Endothelial cell (in vitro differentiated cells): ENCODE results near the gene SSTR3. TPM values are rescaled to one million over a fixed set of nuclear protein-coding genes. Genes with fewer than 3 reads are reported as not detected.

ENCODE experiments used
- DNase-seq: peaks from one replicate; pipeline ENCODE4 v3.0.0; 2021; ENCODE audit warnings: low spot score
- H3K27ac Mint-ChIP-seq: one replicate; pipeline ENCODE4 v1.8.0; 2021; ENCODE audit warnings: mixed read lengths, inconsistent platforms; ENCODE audit not compliant: unreplicated experiment
- H3K27me3 Mint-ChIP-seq: one replicate; pipeline ENCODE4 v1.8.0; 2021; ENCODE audit warnings: mild to moderate bottlenecking, moderate library complexity, mixed read lengths, inconsistent platforms; ENCODE audit not compliant: unreplicated experiment
- H3K36me3 Mint-ChIP-seq: one replicate; pipeline ENCODE4 v1.8.0; 2021; ENCODE audit warnings: mild to moderate bottlenecking, low read depth, mixed read lengths, inconsistent platforms; ENCODE audit not compliant: unreplicated experiment
- H3K4me1 Mint-ChIP-seq: one replicate; pipeline ENCODE4 v1.8.0; 2021; ENCODE audit warnings: mild to moderate bottlenecking, mixed read lengths, inconsistent platforms; ENCODE audit not compliant: unreplicated experiment
- H3K4me3 Mint-ChIP-seq: one replicate; pipeline ENCODE4 v1.8.0; 2021; ENCODE audit warnings: mild to moderate bottlenecking, mixed read lengths, inconsistent platforms; ENCODE audit not compliant: unreplicated experiment
- H3K9me3 Mint-ChIP-seq: one replicate; pipeline ENCODE4 v1.8.0; 2021; ENCODE audit warnings: mixed read lengths, inconsistent platforms; ENCODE audit not compliant: unreplicated experiment
- total RNA-seq: library from RNA; stranded (reverse); fragmentation: NEBNext Ultra II Directional; extraction: Animal tissue kit (Norgen Biotek cat#: 25700); gene quantifications from one replicate; pipeline ENCODE4 v1.2.1, GENCODE V29; 2021; ENCODE audit not compliant: unreplicated experiment
- TF ChIP-seq, protein P1 (sequence below): fragments of 200-600 bp; sonication (generic); IDR thresholded peaks from one replicate; pipeline ENCODE4 v1.5.0; 2021; ENCODE audit warnings: antibody characterized with exemption; ENCODE audit not compliant: unreplicated experiment

The SSTR3 gene
- total RNA-seq, 1 donor from 2014 or later, result 0.13 TPM

DNA sequence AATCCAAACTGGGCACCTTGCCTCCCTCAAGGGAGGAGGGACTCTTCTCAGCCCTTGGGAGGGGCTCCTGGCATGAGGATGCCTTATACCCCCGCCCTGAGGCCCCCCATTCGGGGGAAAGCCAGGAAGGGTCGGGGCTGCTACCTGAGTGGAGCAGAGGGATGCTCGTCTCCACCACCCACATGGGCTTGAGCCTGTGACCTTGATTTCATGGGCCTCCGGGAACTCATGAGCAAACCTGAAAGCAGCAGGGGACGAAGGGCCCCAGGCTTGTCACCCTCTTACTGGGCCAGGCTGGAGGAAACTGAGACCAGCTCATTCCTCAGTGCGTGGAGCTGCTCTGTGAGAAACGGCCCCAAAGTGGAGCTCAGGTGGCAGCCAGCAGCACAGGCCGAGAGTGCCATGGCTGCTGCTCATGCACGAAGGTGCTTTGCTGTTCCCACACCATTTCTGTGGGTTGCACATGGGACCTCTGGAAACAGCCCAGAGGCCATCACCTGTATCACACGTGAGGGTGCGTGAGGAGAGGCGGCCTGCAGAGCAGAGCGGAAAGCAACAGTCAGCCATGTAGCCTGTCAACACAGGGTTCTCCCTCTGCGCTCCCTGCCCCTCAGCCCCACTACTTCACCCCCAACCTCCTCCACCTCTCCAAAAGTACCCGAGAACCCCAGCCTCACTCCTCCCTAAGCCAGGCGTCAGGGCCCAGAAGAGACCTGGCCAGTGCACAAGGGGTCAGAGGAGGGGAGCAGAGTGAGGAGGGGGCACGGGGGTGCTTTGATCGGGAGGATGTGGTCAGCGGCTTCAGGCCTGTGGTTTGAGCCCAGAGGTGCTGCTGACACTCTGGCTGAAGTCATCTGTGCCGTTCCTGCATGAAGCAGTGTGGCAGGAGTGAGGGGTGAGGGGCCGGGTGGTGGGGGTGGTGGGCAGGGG is 48.4 kb downstream of the SSTR3 start:
- H3K36me3 Mint-ChIP-seq, result no peaks in the 10 kb centered on the region
- no peak overlapping the region for H3K27ac Mint-ChIP-seq
- DNase-seq, result no peak
- H3K4me3 Mint-ChIP-seq, result no peak overlapping the region
- TF ChIP-seq, protein P1, sequence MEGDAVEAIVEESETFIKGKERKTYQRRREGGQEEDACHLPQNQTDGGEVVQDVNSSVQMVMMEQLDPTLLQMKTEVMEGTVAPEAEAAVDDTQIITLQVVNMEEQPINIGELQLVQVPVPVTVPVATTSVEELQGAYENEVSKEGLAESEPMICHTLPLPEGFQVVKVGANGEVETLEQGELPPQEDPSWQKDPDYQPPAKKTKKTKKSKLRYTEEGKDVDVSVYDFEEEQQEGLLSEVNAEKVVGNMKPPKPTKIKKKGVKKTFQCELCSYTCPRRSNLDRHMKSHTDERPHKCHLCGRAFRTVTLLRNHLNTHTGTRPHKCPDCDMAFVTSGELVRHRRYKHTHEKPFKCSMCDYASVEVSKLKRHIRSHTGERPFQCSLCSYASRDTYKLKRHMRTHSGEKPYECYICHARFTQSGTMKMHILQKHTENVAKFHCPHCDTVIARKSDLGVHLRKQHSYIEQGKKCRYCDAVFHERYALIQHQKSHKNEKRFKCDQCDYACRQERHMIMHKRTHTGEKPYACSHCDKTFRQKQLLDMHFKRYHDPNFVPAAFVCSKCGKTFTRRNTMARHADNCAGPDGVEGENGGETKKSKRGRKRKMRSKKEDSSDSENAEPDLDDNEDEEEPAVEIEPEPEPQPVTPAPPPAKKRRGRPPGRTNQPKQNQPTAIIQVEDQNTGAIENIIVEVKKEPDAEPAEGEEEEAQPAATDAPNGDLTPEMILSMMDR, result no peak
- no peaks in the 10 kb centered on the region for H3K9me3 Mint-ChIP-seq
- H3K4me1 Mint-ChIP-seq, result no peaks in the 10 kb centered on the region
- H3K27me3 Mint-ChIP-seq, result peaks cover 4% of the 10 kb centered on the region

DNA sequence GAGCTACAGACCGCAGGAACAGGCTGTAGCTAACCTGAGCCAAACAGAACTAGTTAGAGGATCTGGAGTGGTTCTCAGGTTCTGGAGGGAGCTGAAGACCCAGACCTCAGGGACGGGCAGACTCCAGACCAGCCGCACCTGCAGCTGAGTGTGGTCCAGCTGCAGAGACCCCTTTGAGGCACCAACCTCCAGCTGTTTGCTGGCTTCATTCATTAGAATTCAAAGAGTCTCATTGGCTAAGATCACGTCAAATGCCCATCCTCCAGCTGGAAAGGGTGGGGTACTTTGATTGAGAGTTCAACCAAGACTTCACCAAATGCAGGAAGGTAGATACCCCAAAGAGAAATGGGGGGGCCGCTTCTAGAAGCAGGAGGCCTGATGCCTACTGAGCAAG is 49.2 kb downstream of the SSTR3 start:
- H3K4me1 Mint-ChIP-seq, result no peaks in the 10 kb centered on the region

DNA sequence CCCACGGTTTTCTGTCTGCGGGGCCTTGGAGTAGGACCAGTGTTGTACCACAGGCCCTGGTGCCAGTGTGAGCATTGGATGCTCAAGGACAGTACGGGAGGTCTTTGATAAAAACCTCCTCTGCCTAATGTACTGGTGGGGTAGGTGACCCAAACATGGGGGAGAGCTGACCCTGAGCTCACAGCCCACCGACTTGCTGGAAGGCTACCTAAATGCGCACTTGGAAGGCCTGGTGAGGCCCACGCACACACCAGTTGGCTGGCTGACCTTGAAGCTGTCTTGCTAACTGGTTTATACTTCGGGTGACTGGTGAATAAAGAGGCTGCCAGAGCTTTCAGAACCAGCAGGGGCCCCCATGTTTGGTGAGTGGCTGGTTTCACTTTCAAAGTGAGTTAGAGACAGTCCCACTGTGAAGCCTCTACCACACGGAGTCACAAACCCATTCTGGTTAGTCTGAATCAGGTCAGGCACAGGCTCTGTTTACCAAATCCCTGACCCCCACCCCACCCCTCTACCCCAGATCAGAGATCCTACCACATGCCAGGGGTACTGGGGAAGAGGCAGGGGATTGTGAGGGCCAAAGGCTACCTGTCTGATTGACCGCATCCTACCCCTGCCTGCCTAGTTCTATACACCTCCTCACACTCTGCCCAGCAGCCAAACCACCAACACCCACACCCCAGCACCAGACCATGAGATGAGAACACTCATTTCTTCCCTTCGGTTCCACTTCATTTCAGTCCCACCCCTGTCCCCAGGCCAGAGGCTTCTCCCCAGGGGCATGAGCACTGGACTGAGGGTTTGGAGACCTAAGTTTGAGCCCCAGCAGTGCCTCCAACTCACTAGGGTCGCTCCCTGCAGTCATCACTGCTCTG is 49.8 kb downstream of the SSTR3 start:
- Mint-ChIP-seq H3K4me3 (no peak overlapping the region), H3K9me3 (no peaks in the 10 kb centered on the region), H3K36me3 (no peaks in the 10 kb centered on the region), H3K27ac (no peak overlapping the region), H3K4me1 (no peaks in the 10 kb centered on the region), H3K27me3 (peaks cover 2% of the 10 kb centered on the region)
- TF ChIP-seq, protein P1, result no peak
- no peak for DNase-seq

More for the DNA sequence above, 49.2 kb downstream of the SSTR3 start:
- Mint-ChIP-seq H3K27me3 (peaks cover 4% of the 10 kb centered on the region), H3K4me3 (no peak overlapping the region), H3K36me3 (no peaks in the 10 kb centered on the region), H3K27ac (no peak overlapping the region), H3K9me3 (no peaks in the 10 kb centered on the region)
- TF ChIP-seq, protein P1, result no peak
- DNase-seq, result no peak

DNA sequence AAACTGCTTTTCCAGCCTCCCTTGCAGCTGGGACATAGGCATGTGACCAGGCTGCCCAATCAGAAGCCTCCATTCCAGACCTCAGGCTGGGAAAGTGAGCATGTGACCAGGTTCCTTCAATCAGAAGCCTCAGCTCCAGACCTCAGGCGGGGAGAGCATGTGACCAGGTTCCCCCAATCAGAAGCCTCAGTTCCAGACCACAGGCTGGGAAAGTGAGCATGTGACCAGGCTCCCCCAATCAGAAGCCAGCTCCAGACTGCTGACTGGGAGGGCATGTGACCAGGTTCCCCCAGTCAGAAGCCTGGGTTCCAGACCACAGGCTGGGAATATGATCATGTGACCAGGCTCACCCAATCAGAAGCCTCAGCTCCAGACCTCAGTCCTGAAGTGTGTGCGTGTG is 50.8 kb downstream of the SSTR3 start:
- Mint-ChIP-seq H3K9me3 (no peaks in the 10 kb centered on the region), H3K4me3 (no peak overlapping the region), H3K27me3 (peaks cover 1% of the 10 kb centered on the region), H3K4me1 (no peaks in the 10 kb centered on the region), H3K27ac (no peak overlapping the region), H3K36me3 (no peaks in the 10 kb centered on the region)
- TF ChIP-seq, protein P1, result no peak
- DNase-seq, result no peak
